GM23338 (cell line): ENCODE results near the gene DCBLD2. TPM values are rescaled to one million over a fixed set of nuclear protein-coding genes. Genes with fewer than 3 reads are reported as not detected.

Experiments used
- ATAC-seq: fragments of 200-7000 bp; cut with Tn5 transposase; 3 replicates; pipeline ENCODE4 v1.9.1; 2020
- DNase-seq: peaks from one replicate; pipeline ENCODE4 v3.0.0-alpha.2; 2015; ENCODE audit warnings: low spot score
- H2AFZ ChIP-seq: fragments of 200-600 bp; sonication (generic); 2 replicates; pipeline ENCODE4 v1.8.0; 2016; ENCODE audit warnings: antibody characterized with exemption, mild to moderate bottlenecking, moderate library complexity
- H3F3A ChIP-seq: fragments of 200-600 bp; sonication (generic); replicated peaks from 2 replicates; pipeline ENCODE4 v1.8.0; 2017; ENCODE audit warnings: antibody characterized with exemption, mixed run types, low read depth
- H3K27ac ChIP-seq: fragments of 200-600 bp; sonication (generic); 2 replicates; pipeline ENCODE4 v1.6.1; 2016; ENCODE audit warnings: low read depth
- H3K27me3 ChIP-seq: fragments of 200-600 bp; sonication (generic); 2 replicates; pipeline ENCODE4 v1.8.0; 2016; ENCODE audit warnings: mild to moderate bottlenecking, mixed run types, moderate library complexity; ENCODE audit not compliant: insufficient read depth
- H3K36me3 ChIP-seq: fragments of 200-600 bp; sonication (generic); 2 replicates; pipeline ENCODE4 v1.8.0; 2016; ENCODE audit warnings: mild to moderate bottlenecking; ENCODE audit not compliant: insufficient read depth
- H3K4me1 ChIP-seq: fragments of 200-600 bp; sonication (generic); 2 replicates; pipeline ENCODE4 v1.8.0; 2016; ENCODE audit warnings: mild to moderate bottlenecking, moderate library complexity; ENCODE audit not compliant: insufficient read depth
- H3K4me2 ChIP-seq: fragments of 200-600 bp; sonication (generic); 2 replicates; pipeline ENCODE4 v1.7.1; 2017; ENCODE audit warnings: mixed run types
- H3K4me3 ChIP-seq: fragments of 200-600 bp; sonication (generic); 2 replicates; pipeline ENCODE4 v1.6.1; 2016; ENCODE audit warnings: mixed run types
- H3K79me2 ChIP-seq: fragments of 200-600 bp; sonication (generic); replicated peaks from 2 replicates; pipeline ENCODE4 v1.8.0; 2017; ENCODE audit warnings: mild to moderate bottlenecking; ENCODE audit not compliant: insufficient read depth
- H3K9me2 ChIP-seq: fragments of 200-600 bp; sonication (generic); 2 replicates; pipeline ENCODE4 v1.8.0; 2017; ENCODE audit not compliant: insufficient read depth
- H4K20me1 ChIP-seq: fragments of 200-600 bp; sonication (generic); replicated peaks from 2 replicates; pipeline ENCODE4 v1.8.0; 2017; ENCODE audit warnings: mild to moderate bottlenecking; ENCODE audit not compliant: insufficient read depth
- H3K27ac Mint-ChIP-seq: 2 replicates; pipeline ENCODE4 v1.8.0; 2020; ENCODE audit warnings: inconsistent platforms, mild to moderate bottlenecking, moderate library complexity, mixed read lengths
- H3K27me3 Mint-ChIP-seq: 3 replicates; pipeline ENCODE4 v1.8.0; 2022; ENCODE audit warnings: low read depth, mild to moderate bottlenecking, moderate library complexity, mixed read lengths, inconsistent platforms; ENCODE audit not compliant: insufficient read depth, poor library complexity
- H3K36me3 Mint-ChIP-seq: 3 replicates; pipeline ENCODE4 v1.8.0; 2021; ENCODE audit warnings: low read depth, mild to moderate bottlenecking, inconsistent platforms, moderate library complexity, mixed read lengths
- H3K4me1 Mint-ChIP-seq: 3 replicates; pipeline ENCODE4 v1.8.0; 2020; ENCODE audit warnings: mild to moderate bottlenecking, inconsistent platforms, mixed read lengths
- H3K4me3 Mint-ChIP-seq: 3 replicates; pipeline ENCODE4 v1.8.0; 2021; ENCODE audit warnings: moderate library complexity, mild to moderate bottlenecking, inconsistent platforms, mixed read lengths
- H3K9me3 Mint-ChIP-seq: 3 replicates; pipeline ENCODE4 v1.8.0; 2020; ENCODE audit warnings: moderate library complexity, mild to moderate bottlenecking, inconsistent platforms, mixed read lengths
- CTCF ChIP-seq, 2 experiments: fragments of 200-600 bp in 1 of 2; sonication (generic) in 1 of 2; conservative IDR thresholded peaks; 2 replicates each; pipeline versions ENCODE4 v1.5.1 to v1.6.1; 2016 to 2017; ENCODE audit warnings: antibody characterized with exemption in 2 of 2, low read depth in 2 of 2, mild to moderate bottlenecking in 2 of 2, moderate library complexity in 1 of 2
- ETS1 ChIP-seq: IDR thresholded peaks from 2 replicates; pipeline ENCODE4 v1.6.1; 2016; ENCODE audit warnings: antibody characterized with exemption
- EZH2 ChIP-seq: fragments of 200-600 bp; sonication (generic); IDR thresholded peaks from one replicate; pipeline ENCODE4 v1.8.0; 2017; ENCODE audit warnings: antibody characterized with exemption, mild to moderate bottlenecking, low read depth; ENCODE audit not compliant: unreplicated experiment
- EZH2phosphoT487 ChIP-seq: fragments of 200-600 bp; sonication (generic); IDR thresholded peaks from one replicate; pipeline ENCODE4 v1.8.1; 2018; ENCODE audit warnings: antibody characterized with exemption; ENCODE audit not compliant: unreplicated experiment
- JUNB ChIP-seq: IDR thresholded peaks from one replicate; pipeline ENCODE4 v1.6.1; 2016; ENCODE audit warnings: antibody characterized with exemption; ENCODE audit not compliant: unreplicated experiment
- NANOG ChIP-seq: IDR thresholded peaks from 2 replicates; pipeline ENCODE4 v1.6.1; 2016; ENCODE audit warnings: antibody characterized with exemption, borderline replicate concordance
- POLR2AphosphoS5 ChIP-seq: IDR thresholded peaks from 2 replicates; pipeline ENCODE4 v1.6.1; 2016; ENCODE audit warnings: antibody characterized with exemption, low read depth
- ZNF114 ChIP-seq: fragments of 250-450 bp; sonication (Bioruptor Pico); IDR thresholded peaks from 2 replicates; pipeline ENCODE4 v1.5.0; 2020; ENCODE audit warnings: mild to moderate bottlenecking, moderate library complexity
- ZNF462 ChIP-seq: fragments of 250-450 bp; sonication (Bioruptor Pico); IDR thresholded peaks from 2 replicates; pipeline ENCODE4 v1.5.0; 2020; ENCODE audit warnings: mild to moderate bottlenecking, moderate library complexity
- polyA plus RNA-seq: library from polyadenylated mRNA; unstranded; fragments of >200 nt; fragmentation: Nextera tagmentation; extraction: Ambion mirVana; gene quantifications from 2 replicates; pipeline ENCODE4 v1.2.1, GENCODE V29; 2016
- total RNA-seq: library from RNA; depleted of rRNA; stranded (reverse); fragments of >200 nt; shearing (Covaris generic); gene quantifications from 2 replicates; pipeline ENCODE4 v1.2.3, GENCODE V29; 2014

The DCBLD2 gene
- total and polyA plus RNA-seq, 2 experiments from 2014 or later, result 25.9 to 69.7 TPM

- Mint-ChIP-seq H3K9me3 (no peaks in the 10 kb centered on the region), H3K4me3 (no peak overlapping the region), H3K4me1 (peaks cover 13% of the 10 kb centered on the region), H3K36me3 (peaks cover 31% of the 10 kb centered on the region), H3K27me3 (no peaks in the 10 kb centered on the region), H3K27ac (no peak overlapping the region)
- Histone ChIP-seq H3K4me3 (no peak overlapping the region), H3K27me3 (no peaks in the 10 kb centered on the region), H3K27ac (no peak overlapping the region), H3K79me2 (no peaks in the 10 kb centered on the region), H3K4me2 (no peak overlapping the region), H3F3A (no peaks in the 10 kb centered on the region), H4K20me1 (no peaks in the 10 kb centered on the region), H3K36me3 (peaks cover 11% of the 10 kb centered on the region; the same call in 1 of the 2 replicates), H2AFZ (no peak overlapping the region), H3K4me1 (no peaks in the 10 kb centered on the region), H3K9me2 (no peaks in the 10 kb centered on the region)
- ATAC-seq (no peak), DNase-seq (peak; percentile 40)
- no peak for TF ChIP-seq EZH2
- peak in 1 of 2 experiments; percentile 75; a peak in 3 of 4 replicates for TF ChIP-seq CTCF (conservative IDR thresholded peaks at IDR 0.05; ENCODE audit: low read depth in 2 of 2)
- TF ChIP-seq POLR2AphosphoS5, result no peak
Observed at GRCh38 chr3:98812851-98813374, 88.6 kb downstream of the DCBLD2 start.

- no peak overlapping the region for H2AFZ ChIP-seq
- H4K20me1 ChIP-seq, result no peaks in the 10 kb centered on the region
- Mint-ChIP-seq H3K36me3 (peaks cover 43% of the 10 kb centered on the region), H3K9me3 (no peaks in the 10 kb centered on the region), H3K4me1 (peaks cover 8% of the 10 kb centered on the region), H3K27me3 (no peaks in the 10 kb centered on the region), H3K4me3 (no peak overlapping the region), H3K27ac (no peak overlapping the region)
- H3K4me3 ChIP-seq, result no peak overlapping the region
- ATAC-seq (no peak), DNase-seq (no peak)
- H3K4me1 ChIP-seq, result no peaks in the 10 kb centered on the region
- no peaks in the 10 kb centered on the region for H3F3A ChIP-seq
- H3K27me3 ChIP-seq, result no peaks in the 10 kb centered on the region
- no peak overlapping the region for H3K27ac ChIP-seq
- H3K4me2 ChIP-seq, result no peak overlapping the region
- H3K36me3 ChIP-seq, result peaks cover 15% of the 10 kb centered on the region
- no peaks in the 10 kb centered on the region for H3K9me2 ChIP-seq
- H3K79me2 ChIP-seq, result no peaks in the 10 kb centered on the region
- TF ChIP-seq POLR2AphosphoS5, result no peak
- TF ChIP-seq NANOG, result no peak
- no peak for TF ChIP-seq EZH2
- no peak for TF ChIP-seq EZH2phosphoT487
- no peak for TF ChIP-seq ZNF114 (CRISPR knock-in tag)
- TF ChIP-seq JUNB, result no peak
- no peak for TF ChIP-seq ZNF462 (CRISPR knock-in tag)
- no peak for TF ChIP-seq ETS1
- TF ChIP-seq CTCF (conservative IDR thresholded peaks at IDR 0.05; ENCODE audit: low read depth in 2 of 2), result no peak
Observed at GRCh38 chr3:98811048-98811447, 90.4 kb downstream of the DCBLD2 start.
